T-helper 1 cell treated with Interleukin-12 subunit alpha and Interleukin-12 subunit beta and Interleukin-4 antibody, amounts not matched to agents 30 μg/mL and 1 μg/mL, for 36 hours (primary cell): Measurements from ENCODE around the gene FAM131C.
"Not testable (repeated sequence)": the region's sequence is repeated elsewhere in the genome, so short reads cannot be mapped to it uniquely, and the experiment has no call there.

Experiments
- H3K27ac Mint-ChIP-seq: one replicate; pipeline ENCODE4 v1.8.0; 2021; ENCODE audit warnings: mild to moderate bottlenecking, mixed read lengths
- H3K27me3 Mint-ChIP-seq: one replicate; pipeline ENCODE4 v1.8.0; 2021; ENCODE audit warnings: low read depth, mixed read lengths
- H3K36me3 Mint-ChIP-seq: one replicate; pipeline ENCODE4 v1.8.0; 2021; ENCODE audit warnings: low read depth, mixed read lengths
- H3K4me1 Mint-ChIP-seq: one replicate; pipeline ENCODE4 v1.8.0; 2021; ENCODE audit warnings: low read depth, mixed read lengths
- H3K4me3 Mint-ChIP-seq: one replicate; pipeline ENCODE4 v1.8.0; 2021; ENCODE audit warnings: mild to moderate bottlenecking, moderate library complexity, mixed read lengths
- H3K9me3 Mint-ChIP-seq: one replicate; pipeline ENCODE4 v1.8.0; 2021; ENCODE audit warnings: mixed read lengths

The FAM131C gene

DNA sequence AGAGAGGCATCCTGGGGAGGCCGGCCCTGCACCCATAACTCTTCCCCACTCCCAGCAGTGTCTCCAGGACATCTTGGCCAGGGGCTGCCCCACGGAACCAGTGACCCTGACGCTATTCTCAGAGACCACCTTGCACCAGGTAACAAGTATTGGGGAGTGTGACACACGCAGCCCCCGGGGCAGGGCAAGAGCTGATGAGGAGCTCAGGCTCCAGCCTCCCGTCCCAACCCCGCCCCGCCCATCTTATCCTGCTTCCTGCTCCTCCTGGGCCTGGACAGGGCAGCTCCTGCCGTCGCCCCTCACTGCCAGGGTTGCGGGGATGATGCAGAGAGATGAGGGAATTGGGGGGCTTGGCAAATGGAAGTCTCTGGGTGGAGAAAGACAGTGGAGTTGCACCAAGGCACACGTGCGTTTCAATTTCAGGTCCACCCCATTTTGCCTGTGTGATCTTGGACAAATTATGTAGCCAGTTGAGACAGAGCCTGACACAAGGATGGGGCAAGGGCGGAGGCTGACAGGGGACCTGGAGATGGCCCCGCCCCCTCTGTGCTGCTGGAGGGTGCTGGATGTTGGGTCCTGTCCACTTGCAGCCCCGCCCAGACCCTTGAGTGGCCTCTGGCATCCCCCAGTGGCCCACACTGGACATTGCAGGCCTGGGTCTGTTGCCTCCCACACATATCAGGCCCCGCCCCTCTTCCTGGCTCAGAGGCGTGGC lies 40.9 kb downstream of the FAM131C start:
- Mint-ChIP-seq H3K4me1 (no peaks in the 10 kb centered on the region), H3K27ac (no peak overlapping the region), H3K9me3 (no peaks in the 10 kb centered on the region), H3K27me3 (peaks cover 11% of the 10 kb centered on the region), H3K4me3 (no peak overlapping the region), H3K36me3 (no peaks in the 10 kb centered on the region)

DNA sequence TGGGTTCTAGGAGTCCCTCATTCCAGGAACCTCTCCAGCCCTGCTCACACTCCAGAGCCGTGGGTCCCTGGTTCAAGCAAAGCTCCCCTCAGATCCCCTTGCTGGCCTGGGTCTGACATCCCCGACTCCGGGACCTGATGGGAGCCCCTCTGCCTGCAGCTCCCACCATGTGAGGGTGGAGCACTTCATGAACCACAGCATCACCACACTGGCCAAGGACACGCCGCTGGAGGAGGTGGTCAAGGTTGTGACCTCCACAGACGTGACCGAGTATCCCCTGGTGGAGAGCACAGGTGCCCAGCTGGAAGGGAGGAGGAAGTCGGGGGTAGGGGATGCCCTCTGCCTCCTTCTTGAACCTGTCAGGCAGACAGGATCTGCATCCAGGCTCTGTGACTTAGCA lies 41.9 kb downstream of the FAM131C start:
- H3K27me3 Mint-ChIP-seq: peaks cover 11% of the 10 kb centered on the region
- no peaks in the 10 kb centered on the region for H3K9me3 Mint-ChIP-seq
- no peak overlapping the region for H3K27ac Mint-ChIP-seq
- H3K36me3 Mint-ChIP-seq: no peaks in the 10 kb centered on the region
- H3K4me3 Mint-ChIP-seq: no peak overlapping the region
- no peaks in the 10 kb centered on the region for H3K4me1 Mint-ChIP-seq

DNA sequence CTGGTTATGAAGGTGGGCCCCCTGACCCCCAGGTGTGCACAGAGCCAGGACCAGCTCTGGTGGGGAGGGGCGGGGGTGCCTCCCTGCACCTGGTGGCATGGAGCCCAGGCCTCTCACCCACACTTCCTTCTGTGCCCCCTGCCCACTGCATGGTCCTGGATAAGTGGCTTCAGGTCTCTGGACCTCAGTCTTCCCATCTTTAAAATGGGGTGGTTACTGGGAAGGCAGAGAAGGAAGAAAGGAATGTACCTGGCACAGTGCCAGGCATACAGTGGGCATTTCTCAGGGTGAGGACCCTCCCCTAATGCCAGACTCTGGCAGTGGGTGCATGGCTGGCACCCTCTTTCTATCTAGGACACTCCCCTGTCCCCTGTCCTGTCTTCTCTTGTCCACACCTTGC lies 44.2 kb downstream of the FAM131C start:
- Mint-ChIP-seq H3K27ac (no peak overlapping the region), H3K36me3 (no peaks in the 10 kb centered on the region), H3K4me3 (no peak overlapping the region), H3K9me3 (no peaks in the 10 kb centered on the region), H3K4me1 (no peaks in the 10 kb centered on the region), H3K27me3 (peaks cover 11% of the 10 kb centered on the region)

DNA sequence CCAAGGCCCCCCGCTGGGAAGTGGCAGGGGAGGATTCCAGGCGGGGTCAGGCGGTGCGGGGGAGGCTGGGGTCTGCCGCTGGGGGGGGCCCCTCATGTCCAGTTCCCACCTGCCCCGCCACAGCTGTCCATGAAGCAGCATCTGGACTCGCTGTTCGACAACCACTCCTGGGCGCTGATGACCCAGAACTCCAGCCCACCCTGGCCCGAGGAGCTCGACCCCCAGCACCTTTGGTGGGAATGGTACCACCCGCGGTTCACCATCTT lies 44.5 kb downstream of the FAM131C start:
- not testable (repeated sequence) for H3K27ac Mint-ChIP-seq, H3K4me3 Mint-ChIP-seq, H3K36me3 Mint-ChIP-seq, H3K9me3 Mint-ChIP-seq, H3K4me1 Mint-ChIP-seq
- peaks cover 11% of the 10 kb centered on the region for H3K27me3 Mint-ChIP-seq

DNA sequence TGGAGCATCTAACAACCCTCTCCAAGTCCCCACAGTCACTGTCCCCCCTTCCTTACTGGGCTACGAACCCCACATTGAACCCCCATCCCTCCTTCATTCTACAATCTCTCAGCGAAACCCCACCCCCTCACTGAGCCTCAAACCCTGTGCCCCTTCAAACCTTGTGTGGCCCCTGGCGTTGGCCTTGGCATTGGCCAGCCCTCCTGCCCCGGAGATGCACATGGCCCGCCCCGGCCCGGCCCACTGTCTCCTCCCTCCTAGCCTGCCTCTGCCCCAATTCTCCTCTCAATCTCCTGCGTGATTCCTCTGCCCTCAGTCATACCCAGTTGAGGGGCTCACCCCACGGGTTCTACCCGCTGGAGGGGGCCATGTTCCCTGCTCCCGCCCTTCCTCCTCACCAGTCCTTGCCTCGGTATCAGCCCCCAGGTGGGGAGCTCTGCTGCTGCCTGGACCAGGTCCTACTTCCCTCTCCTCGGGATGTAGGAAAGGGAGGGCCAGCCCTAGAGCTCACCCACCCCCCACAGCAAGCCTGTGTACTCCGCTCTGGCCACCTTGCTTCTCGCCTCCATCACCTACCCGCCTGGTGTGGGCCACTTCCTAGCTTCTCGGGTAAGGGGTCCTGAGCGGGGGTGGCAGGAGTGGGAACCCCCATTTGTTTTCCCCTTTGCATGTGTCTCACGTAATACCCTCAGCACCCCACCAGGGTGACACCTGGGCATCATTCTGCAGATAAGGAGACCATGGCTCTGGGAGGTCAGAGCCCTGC lies 45.0 kb downstream of the FAM131C start:
- no peaks in the 10 kb centered on the region for H3K9me3 Mint-ChIP-seq
- H3K4me3 Mint-ChIP-seq: no peak overlapping the region
- no peaks in the 10 kb centered on the region for H3K4me1 Mint-ChIP-seq
- H3K36me3 Mint-ChIP-seq: no peaks in the 10 kb centered on the region
- H3K27ac Mint-ChIP-seq: no peak overlapping the region
- peaks cover 11% of the 10 kb centered on the region for H3K27me3 Mint-ChIP-seq

DNA sequence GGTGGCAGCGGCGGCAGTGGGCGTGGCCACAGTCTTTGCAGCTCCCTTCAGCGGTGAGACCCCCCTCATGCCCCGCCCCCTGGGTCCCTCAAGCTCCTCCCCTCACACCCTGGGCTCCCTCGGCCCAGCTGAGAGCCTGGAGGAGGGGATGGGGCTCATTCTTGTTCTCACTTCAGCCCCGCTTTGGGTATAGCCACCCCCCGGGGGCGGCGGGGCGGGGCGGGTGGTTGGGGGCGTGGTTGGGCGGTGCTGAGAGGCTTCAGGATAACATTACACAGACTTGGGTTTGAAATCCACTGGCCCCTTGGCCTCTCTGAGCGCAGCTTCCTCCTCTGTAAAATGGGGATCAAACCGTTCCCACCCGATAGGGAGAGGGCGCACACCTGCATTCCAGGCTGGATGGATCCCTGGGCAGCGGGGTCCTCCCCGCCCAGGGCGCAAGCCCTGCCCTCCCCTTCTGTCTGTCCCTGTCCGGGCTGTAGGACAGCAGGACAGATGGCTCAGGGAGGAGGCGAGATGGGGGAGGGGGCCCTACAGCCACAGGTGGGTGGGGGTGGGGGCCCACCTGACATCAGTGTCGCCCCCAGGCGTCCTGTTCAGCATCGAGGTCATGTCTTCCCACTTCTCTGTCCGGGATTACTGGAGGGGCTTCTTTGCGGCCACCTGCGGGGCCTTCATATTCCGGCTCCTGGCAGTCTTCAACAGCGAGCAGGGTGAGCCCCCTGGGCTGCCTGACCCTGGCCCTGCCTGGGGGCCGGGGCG lies 46.5 kb downstream of the FAM131C start:
- Mint-ChIP-seq H3K27ac (no peak overlapping the region), H3K36me3 (no peaks in the 10 kb centered on the region), H3K4me3 (no peak overlapping the region), H3K9me3 (no peaks in the 10 kb centered on the region), H3K27me3 (peaks cover 11% of the 10 kb centered on the region), H3K4me1 (no peaks in the 10 kb centered on the region)

DNA sequence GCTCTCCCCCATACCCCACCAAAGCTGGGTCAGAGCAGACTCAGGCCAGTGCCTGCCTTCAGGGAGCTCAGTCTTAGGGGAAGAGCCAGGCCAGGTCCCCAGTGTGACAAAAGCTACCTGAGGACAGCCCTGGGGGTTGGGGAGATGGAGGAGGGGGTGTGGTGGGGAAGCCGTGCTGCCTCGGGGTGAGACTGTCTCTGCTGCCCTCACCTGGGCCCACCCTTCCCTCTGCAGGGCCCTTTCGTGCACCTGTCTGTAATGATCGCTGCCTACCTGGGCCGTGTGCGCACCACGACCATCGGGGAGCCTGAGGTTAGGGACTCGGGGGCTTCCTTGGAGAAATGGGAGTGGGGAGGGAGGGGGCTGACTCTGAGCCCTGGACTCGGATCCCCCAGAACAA lies 47.1 kb downstream of the FAM131C start:
- not testable (repeated sequence) for H3K27ac Mint-ChIP-seq, H3K4me3 Mint-ChIP-seq, H3K36me3 Mint-ChIP-seq, H3K4me1 Mint-ChIP-seq, H3K9me3 Mint-ChIP-seq
- peaks cover 11% of the 10 kb centered on the region for H3K27me3 Mint-ChIP-seq

DNA sequence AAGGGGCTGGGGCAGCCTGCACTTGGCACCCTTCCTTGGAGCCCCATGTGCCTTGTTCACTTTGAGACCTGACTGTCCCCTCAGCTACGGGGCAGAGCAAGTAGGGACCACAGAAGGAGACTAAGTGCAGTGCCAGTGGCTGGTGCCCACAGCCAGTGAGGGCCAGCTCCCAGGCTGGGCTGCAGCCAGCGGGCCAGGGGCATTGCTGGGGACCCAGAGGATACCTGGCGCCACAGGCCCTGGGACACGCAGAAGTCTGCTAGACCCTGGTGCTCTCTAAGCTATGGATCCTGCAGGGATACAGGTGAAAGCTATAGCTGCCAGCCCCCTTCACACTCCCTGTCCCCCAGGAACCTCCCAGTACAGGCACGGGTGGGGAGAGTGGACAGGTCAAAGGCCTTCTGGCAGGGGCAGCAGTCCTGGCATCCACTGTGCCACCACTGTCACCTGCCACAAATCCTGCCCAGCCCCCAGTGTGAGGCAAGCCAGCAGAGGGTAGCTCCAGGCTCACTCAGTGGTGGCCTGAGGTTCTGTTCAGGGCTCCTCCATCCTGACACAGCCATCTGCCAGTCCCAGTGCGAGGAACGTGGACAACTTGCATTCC lies 50.3 kb downstream of the FAM131C start:
- H3K4me3 Mint-ChIP-seq: no peak overlapping the region
- no peaks in the 10 kb centered on the region for H3K36me3 Mint-ChIP-seq
- H3K4me1 Mint-ChIP-seq: no peaks in the 10 kb centered on the region
- no peaks in the 10 kb centered on the region for H3K9me3 Mint-ChIP-seq
- no peak overlapping the region for H3K27ac Mint-ChIP-seq
- peaks cover 8% of the 10 kb centered on the region for H3K27me3 Mint-ChIP-seq

DNA sequence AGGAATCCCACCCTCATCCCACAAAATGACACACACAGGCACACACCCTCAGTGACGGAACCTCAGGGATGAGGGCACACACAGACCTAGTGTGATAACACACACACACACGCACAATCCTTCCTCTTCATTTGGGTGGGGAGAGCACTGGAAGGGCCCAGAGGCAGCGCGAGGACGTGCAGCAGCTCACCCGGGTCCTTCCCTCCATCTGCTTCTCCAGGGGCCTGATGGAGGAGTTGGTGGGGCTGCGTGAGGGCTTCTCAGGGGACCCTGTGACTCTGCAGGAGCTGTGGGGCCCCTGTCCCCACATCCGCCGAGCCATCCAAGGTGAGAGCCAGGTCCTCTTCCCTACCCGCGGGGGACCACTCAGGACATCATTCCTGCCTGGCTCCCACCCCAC lies 51.1 kb downstream of the FAM131C start:
- Mint-ChIP-seq H3K9me3 (no peaks in the 10 kb centered on the region), H3K4me3 (no peak overlapping the region), H3K4me1 (no peaks in the 10 kb centered on the region), H3K27ac (no peak overlapping the region), H3K36me3 (no peaks in the 10 kb centered on the region), H3K27me3 (peaks cover 3% of the 10 kb centered on the region)

DNA sequence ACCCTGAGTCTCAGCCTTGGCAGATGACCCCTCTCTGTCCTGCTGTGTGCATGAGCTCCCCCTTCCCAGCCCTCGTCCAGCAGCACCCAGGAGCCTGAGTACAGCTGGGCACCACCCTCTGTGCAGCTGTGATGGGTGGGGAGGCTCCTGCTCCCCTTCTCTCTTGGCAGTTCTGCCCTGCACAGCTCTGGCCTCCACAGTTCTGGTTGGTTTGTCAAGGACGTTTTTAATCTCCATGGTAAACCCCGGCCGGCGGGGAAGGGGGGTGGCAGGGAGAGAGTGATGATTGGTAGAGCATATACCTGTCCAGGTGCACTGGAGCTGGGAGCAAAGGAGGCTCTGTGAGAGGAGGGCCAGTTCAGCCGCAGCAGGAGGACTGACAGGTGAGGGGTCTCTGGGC lies 51.8 kb downstream of the FAM131C start, which contains the start of gene CLCNKA:
Gene CLCNKA, plus strand, starts transcription at position 356 of the 400 bp plus-strand sequence. CDS start 584 bp downstream, outside the sequence.
- no peak within 1 kb of the TSS for H3K4me3 Mint-ChIP-seq
- H3K27ac Mint-ChIP-seq: no peak within 1 kb of the TSS
- no peaks in the 10 kb centered on the region for H3K9me3 Mint-ChIP-seq

DNA sequence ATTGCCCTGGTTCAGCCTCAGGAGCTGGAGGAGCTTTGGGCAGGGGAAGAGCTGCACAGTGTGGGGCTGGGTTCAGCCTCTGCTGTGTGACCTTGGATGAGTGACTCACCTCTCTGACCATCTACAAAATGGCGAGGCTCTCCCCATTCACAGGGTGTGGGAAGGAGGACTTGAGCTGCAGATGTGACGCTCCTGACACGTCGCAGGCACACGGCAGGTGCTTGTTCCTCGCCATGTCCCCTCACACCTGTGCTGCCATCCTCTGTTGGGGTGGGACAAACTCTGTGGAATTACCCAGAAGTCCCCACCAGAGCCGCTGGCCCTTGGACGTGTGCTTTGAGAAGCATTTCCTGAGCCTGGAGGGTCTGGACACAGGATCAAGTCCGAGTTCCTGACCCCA lies 52.6 kb downstream of the FAM131C start:
- not testable (repeated sequence) for H3K27me3 Mint-ChIP-seq, H3K4me3 Mint-ChIP-seq, H3K9me3 Mint-ChIP-seq, H3K36me3 Mint-ChIP-seq, H3K4me1 Mint-ChIP-seq, H3K27ac Mint-ChIP-seq

More for the DNA sequence above, 51.8 kb downstream of the FAM131C start, which contains the start of gene CLCNKA:
- Mint-ChIP-seq H3K36me3 (no peaks in the 10 kb centered on the region), H3K27me3 (peaks cover 3% of the 10 kb centered on the region), H3K4me1 (no peaks in the 10 kb centered on the region)

DNA sequence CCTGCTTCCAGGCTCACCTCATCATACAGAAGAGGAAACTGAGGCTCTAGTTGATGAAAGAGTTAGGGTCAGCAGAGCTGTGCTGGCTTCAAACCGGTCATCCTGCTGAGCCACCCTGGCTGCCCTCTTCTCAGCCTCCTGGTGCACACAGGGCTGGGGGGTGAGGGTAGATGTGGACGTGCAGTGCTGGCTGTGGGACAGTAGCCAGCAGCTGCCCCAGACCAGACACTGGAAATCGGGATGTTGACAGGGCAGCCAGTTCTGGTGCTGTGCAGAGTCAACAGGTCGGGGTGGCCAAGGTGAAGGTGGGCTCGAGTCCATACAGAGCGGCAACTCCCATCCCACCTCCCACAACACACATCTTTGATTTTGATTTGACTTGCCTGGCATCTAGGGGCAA lies 53.1 kb downstream of the FAM131C start:
- Mint-ChIP-seq H3K4me1 (no peaks in the 10 kb centered on the region), H3K27ac (no peak overlapping the region), H3K36me3 (no peaks in the 10 kb centered on the region), H3K9me3 (no peaks in the 10 kb centered on the region), H3K4me3 (no peak overlapping the region), H3K27me3 (peaks cover 3% of the 10 kb centered on the region)

DNA sequence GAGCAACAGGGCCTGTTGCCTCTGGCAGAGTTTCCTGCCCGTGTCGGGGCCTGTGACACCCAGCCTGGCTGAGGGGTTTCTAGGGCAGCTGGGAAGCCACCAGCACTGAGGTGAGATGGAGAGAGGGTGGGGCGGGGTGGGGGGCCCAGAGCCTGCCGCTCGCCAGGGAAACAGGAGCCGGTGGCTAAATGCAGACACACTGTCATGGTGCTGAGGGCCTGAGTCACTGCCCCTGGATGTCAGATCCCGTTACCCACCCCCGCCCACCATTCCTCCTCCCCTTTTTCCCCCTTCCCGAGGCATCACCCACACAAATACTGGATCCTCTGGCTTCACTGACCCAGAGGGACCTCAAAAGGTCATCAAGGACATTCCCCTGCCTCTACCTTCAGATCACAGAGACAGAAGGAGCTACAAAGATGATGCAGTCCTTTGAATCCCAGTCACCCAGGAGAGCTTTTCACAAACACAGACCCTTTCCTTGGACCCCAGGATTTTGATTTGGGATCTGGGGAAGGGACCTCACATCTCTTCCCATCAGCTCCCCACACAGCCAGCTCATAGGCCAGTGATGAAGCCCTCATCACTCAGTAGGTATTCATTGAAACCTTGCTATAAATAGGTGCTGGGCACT lies 53.7 kb downstream of the FAM131C start:
- Mint-ChIP-seq H3K27me3 (peaks cover 3% of the 10 kb centered on the region), H3K4me3 (no peak overlapping the region), H3K9me3 (no peaks in the 10 kb centered on the region), H3K36me3 (no peaks in the 10 kb centered on the region), H3K27ac (no peak overlapping the region), H3K4me1 (no peaks in the 10 kb centered on the region)
